CD14-positive monocyte (primary cell): ENCODE data around the gene CENPF. TPM values are rescaled to one million over a fixed set of nuclear protein-coding genes. Genes with fewer than 3 reads are reported as not detected.

Experiments
- DNase-seq, 3 donors: peaks; one replicate each; pipeline ENCODE4 v3.0.0-alpha.2; 2011 to 2022
- H2AFZ ChIP-seq: 2 replicates; pipeline ENCODE4 v1.6.0; 2012; ENCODE audit warnings: mild to moderate bottlenecking, low read depth, low read length, inconsistent platforms; ENCODE audit not compliant: insufficient read depth, poor library complexity, severe bottlenecking
- H3K27ac ChIP-seq, 2 donors: 1 replicate in 1 of 2; 2 replicates in 1 of 2; pipeline ENCODE4 v1.5.1; 2012 to 2013; ENCODE audit warnings: low read length in 2 of 2, control low read depth in 1 of 2, inconsistent platforms in 1 of 2, low read depth in 1 of 2, mild to moderate bottlenecking in 1 of 2
- H3K27me3 ChIP-seq, 2 donors: one replicate each; pipeline versions ENCODE4 v1.6.0 to v1.6.1; 2011 to 2013; ENCODE audit warnings: low read length in 2 of 2; ENCODE audit not compliant: control insufficient read depth in 2 of 2, insufficient read depth in 2 of 2
- H3K36me3 ChIP-seq, 2 donors: replicated peaks in 1 of 2; 1 replicate in 1 of 2; 2 replicates in 1 of 2; pipeline versions ENCODE4 v1.5.1 to v1.6.1; 2012 to 2013; ENCODE audit warnings: low read length in 2 of 2, control low read depth in 1 of 2, inconsistent platforms in 1 of 2, mild to moderate bottlenecking in 1 of 2; ENCODE audit not compliant: insufficient read depth in 2 of 2, control insufficient read depth in 1 of 2
- H3K4me1 ChIP-seq, 2 donors: 1 replicate in 1 of 2; 2 replicates in 1 of 2; pipeline versions ENCODE4 v1.5.1 to v1.6.1; 2012 to 2013; ENCODE audit warnings: low read length in 2 of 2, control low read depth in 1 of 2, inconsistent platforms in 1 of 2, mild to moderate bottlenecking in 1 of 2, moderate library complexity in 1 of 2; ENCODE audit not compliant: insufficient read depth in 2 of 2, control insufficient read depth in 1 of 2
- H3K4me2 ChIP-seq: replicated peaks from 2 replicates; pipeline ENCODE3; 2012; ENCODE audit warnings: low read length, moderate library complexity, mild to moderate bottlenecking; ENCODE audit not compliant: poor library complexity, severe bottlenecking; ENCODE audit errors: extremely low read depth
- H3K4me3 ChIP-seq, 3 experiments: fragments of 200-600 bp in 1 of 3; sonication (generic) in 1 of 3; replicated peaks in 1 of 3; 1 replicate in 2 of 3; 2 replicates in 1 of 3; pipeline ENCODE4 v1.5.1; 2011 to 2013; ENCODE audit warnings: low read length in 3 of 3, mild to moderate bottlenecking in 3 of 3, control low read depth in 2 of 3, low read depth in 2 of 3, inconsistent platforms in 1 of 3, moderate library complexity in 1 of 3
- H3K79me2 ChIP-seq: 2 replicates; pipeline ENCODE4 v1.6.0; 2012; ENCODE audit warnings: mild to moderate bottlenecking, control low read depth, inconsistent platforms, low read length, moderate library complexity; ENCODE audit not compliant: insufficient read depth
- H3K9ac ChIP-seq: 2 replicates; pipeline ENCODE4 v1.6.0; 2017; ENCODE audit warnings: low read length, mild to moderate bottlenecking; ENCODE audit not compliant: insufficient read depth, poor library complexity, severe bottlenecking
- H3K9me3 ChIP-seq, 2 donors: replicated peaks in 1 of 2; 1 replicate in 1 of 2; 2 replicates in 1 of 2; pipeline versions ENCODE4 v1.5.1 to v1.6.1; 2012 to 2013; ENCODE audit warnings: low read length in 2 of 2, control low read depth in 1 of 2; ENCODE audit not compliant: control insufficient read depth in 1 of 2, insufficient read depth in 1 of 2
- H4K20me1 ChIP-seq: 2 replicates; pipeline ENCODE4 v1.6.0; 2012; ENCODE audit warnings: mild to moderate bottlenecking, low read length, control low read depth, moderate library complexity; ENCODE audit not compliant: insufficient read depth
- H3K27ac Mint-ChIP-seq, 7 donors: one replicate each; pipeline ENCODE4 v1.8.0; 2020; ENCODE audit warnings: mild to moderate bottlenecking in 7 of 7, mixed read lengths in 7 of 7, moderate library complexity in 6 of 7, inconsistent platforms in 2 of 7
- H3K27me3 Mint-ChIP-seq, 3 donors: one replicate each; pipeline ENCODE4 v1.8.0; 2021 to 2022; ENCODE audit warnings: low read depth in 3 of 3, mild to moderate bottlenecking in 3 of 3, mixed read lengths in 3 of 3, moderate library complexity in 3 of 3, inconsistent platforms in 1 of 3
- H3K36me3 Mint-ChIP-seq, 2 donors: one replicate each; pipeline ENCODE4 v1.8.0; 2020; ENCODE audit warnings: mixed read lengths in 2 of 2, inconsistent platforms in 1 of 2, mild to moderate bottlenecking in 1 of 2
- H3K4me1 Mint-ChIP-seq: one replicate; pipeline ENCODE4 v1.8.0; 2020; ENCODE audit warnings: mild to moderate bottlenecking, mixed read lengths
- H3K4me3 Mint-ChIP-seq, 2 donors: one replicate each; pipeline ENCODE4 v1.8.0; 2020; ENCODE audit warnings: mild to moderate bottlenecking in 2 of 2, mixed read lengths in 2 of 2, moderate library complexity in 1 of 2
- H3K9me3 Mint-ChIP-seq, 7 donors: one replicate each; pipeline ENCODE4 v1.8.0; 2020 to 2022; ENCODE audit warnings: mixed read lengths in 7 of 7, mild to moderate bottlenecking in 6 of 7, moderate library complexity in 6 of 7, inconsistent platforms in 2 of 7
- CTCF ChIP-seq: fragments of 200-600 bp; IDR thresholded peaks from one replicate; pipeline ENCODE4 v1.8.0; 2022; ENCODE audit warnings: antibody characterized with exemption, mild to moderate bottlenecking
- WGBS: methylation state at CpG from one replicate; pipeline ENCODE4 v1.1.5; 2013; ENCODE audit warnings: missing lambda C conversion rate; ENCODE audit not compliant: insufficient coverage; 5-methylcytosine and 5-hydroxymethylcytosine counted together
- intact Hi-C, 2 donors: fragments of 100-400 bp; cut with micrococcal nuclease; formaldehyde crosslinking; loops; one replicate each; pipeline versions ENCODE4 v1.15.0 to v1.15.1; 2023
- polyA plus RNA-seq, 3 donors: library from polyadenylated mRNA; depleted of rRNA in 1 of 3; unstranded in 2 of 3; stranded (reverse) in 1 of 3; fragments of 300-500 nt in 2 of 3; fragments of >200 nt in 1 of 3; fragmentation: Illumina TruSeq in 2 of 3; gene quantifications; 1 replicate in 2 of 3; 2 replicates in 1 of 3; pipeline ENCODE4 v1.2.3, GENCODE V29; 2012 to 2021

CENPF gene
- polyA plus RNA-seq, 3 donors: 0.01 to 0.29 TPM; not detected in 1

DNA sequence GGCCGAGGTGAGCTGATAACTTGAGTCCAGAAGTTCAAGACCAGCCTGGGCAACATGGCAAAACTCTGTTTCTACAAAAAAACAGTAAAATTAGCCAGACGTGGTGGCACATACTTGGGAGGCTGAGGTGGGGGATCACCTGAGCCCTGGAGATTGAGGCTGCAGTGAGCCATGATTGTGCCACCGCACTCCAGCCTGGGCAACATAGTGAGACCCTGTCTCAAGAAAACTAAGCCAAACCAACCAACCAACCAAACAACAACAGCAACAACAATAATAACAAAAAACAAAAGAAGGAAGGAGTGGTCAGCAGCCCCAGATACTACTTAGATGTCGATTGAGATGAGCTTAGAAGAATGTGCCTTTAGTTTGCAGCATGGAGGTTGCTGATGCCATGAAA lies 47.7 kb downstream of the CENPF start:
- 100% methylated on average over 1 of the region's 4 CpGs for WGBS
- H4K20me1 ChIP-seq: no peaks in the 10 kb centered on the region
- peaks cover 54 to 99% of the 10 kb centered on the region in 2 donors for H3K36me3 ChIP-seq
- Mint-ChIP-seq H3K9me3 (no peaks in the 10 kb centered on the region), H3K27me3 (no peaks in the 10 kb centered on the region), H3K27ac (peak overlapping the region in 1 of 7 donors; percentile 58), H3K4me3 (no peak overlapping the region), H3K36me3 (peaks cover 76 to 92% of the 10 kb centered on the region in 2 donors), H3K4me1 (no peaks in the 10 kb centered on the region)
- no peak overlapping the region for H3K9ac ChIP-seq
- no peaks in the 10 kb centered on the region for H3K27me3 ChIP-seq
- no peak overlapping the region for H3K4me3 ChIP-seq
- intact Hi-C loops: no loop called here
- H3K9me3 ChIP-seq: no peaks in the 10 kb centered on the region
- no peak for DNase-seq
- H3K79me2 ChIP-seq: no peaks in the 10 kb centered on the region
- no peak overlapping the region for H3K27ac ChIP-seq
- no peaks in the 10 kb centered on the region for H3K4me1 ChIP-seq
- no peak for TF ChIP-seq CTCF
- H2AFZ ChIP-seq: no peak overlapping the region
- H3K4me2 ChIP-seq: no peak overlapping the region

- no peak for TF ChIP-seq CTCF
- Histone ChIP-seq H3K9me3 (no peaks in the 10 kb centered on the region), H2AFZ (no peak overlapping the region), H3K79me2 (no peaks in the 10 kb centered on the region), H3K4me1 (no peaks in the 10 kb centered on the region), H4K20me1 (no peaks in the 10 kb centered on the region), H3K27ac (no peak overlapping the region), H3K27me3 (no peaks in the 10 kb centered on the region), H3K9ac (no peak overlapping the region), H3K4me3 (no peak overlapping the region), H3K36me3 (peaks cover 90 to 100% of the 10 kb centered on the region in 2 donors), H3K4me2 (no peak overlapping the region)
- Mint-ChIP-seq H3K4me3 (no peak overlapping the region), H3K4me1 (no peaks in the 10 kb centered on the region), H3K27me3 (no peaks in the 10 kb centered on the region), H3K27ac (peak overlapping the region in 2 of 7 donors; percentile 48 to 56), H3K36me3 (peaks cover 80 to 96% of the 10 kb centered on the region in 2 donors), H3K9me3 (no peaks in the 10 kb centered on the region)
- no CpG with 5 or more reads among the region's 2 CpGs for WGBS
- no peak for DNase-seq
- intact Hi-C loops: no loop called here
Observed at GRCh38 chr1:214657299-214657698, 54.3 kb downstream of the CENPF start.
